Measurements from ENCODE around the gene AP5B1.
A peak's percentile ranks its signal among the peaks of the same experiment; 100 is the strongest.
"Not testable (repeated sequence)": the region's sequence is repeated elsewhere in the genome, so short reads cannot be mapped to it uniquely, and the experiment has no call there.

Gene AP5B1

DNA sequence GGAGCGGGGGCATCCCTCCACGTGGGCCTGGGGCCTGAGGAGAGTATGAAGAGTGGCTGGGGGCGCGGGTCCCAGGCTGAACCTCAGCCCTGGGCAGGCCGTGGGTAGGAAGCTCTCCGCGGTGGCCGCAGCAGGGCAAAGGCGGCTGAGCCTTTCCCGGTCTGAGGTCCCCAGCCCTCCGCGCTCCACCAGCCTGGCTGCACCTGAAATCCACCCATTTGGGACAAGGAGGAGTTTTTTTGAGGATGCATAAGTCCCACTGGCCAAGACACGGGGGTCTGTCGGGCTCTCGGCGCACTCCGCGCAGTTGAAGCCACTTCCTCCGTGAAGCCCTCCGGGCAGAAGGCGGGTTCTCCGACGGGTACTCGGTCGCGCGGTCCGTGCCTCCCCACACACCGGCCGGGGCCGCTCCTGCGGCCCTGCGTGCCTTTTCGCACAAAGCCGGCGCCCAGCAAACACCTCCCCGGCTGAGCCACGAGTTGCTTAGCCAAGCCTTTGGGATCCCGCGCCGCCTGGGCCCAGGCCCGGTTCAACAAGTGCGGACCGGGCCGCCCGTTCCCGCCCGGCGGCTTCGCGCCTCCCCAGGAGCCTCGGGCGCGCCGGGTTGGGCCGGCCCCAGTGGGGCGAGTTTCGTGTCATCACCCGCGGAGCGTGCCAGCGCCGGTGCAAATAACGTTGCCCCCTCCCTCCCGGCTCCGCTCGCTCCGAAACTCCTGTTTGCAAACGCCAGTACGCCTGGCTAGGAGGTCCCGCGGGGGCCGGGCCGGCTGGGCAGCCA is 5.4 kb upstream of the AP5B1 start:
- no peak for DNase-seq (ENCODE audit: low spot score)

DNA sequence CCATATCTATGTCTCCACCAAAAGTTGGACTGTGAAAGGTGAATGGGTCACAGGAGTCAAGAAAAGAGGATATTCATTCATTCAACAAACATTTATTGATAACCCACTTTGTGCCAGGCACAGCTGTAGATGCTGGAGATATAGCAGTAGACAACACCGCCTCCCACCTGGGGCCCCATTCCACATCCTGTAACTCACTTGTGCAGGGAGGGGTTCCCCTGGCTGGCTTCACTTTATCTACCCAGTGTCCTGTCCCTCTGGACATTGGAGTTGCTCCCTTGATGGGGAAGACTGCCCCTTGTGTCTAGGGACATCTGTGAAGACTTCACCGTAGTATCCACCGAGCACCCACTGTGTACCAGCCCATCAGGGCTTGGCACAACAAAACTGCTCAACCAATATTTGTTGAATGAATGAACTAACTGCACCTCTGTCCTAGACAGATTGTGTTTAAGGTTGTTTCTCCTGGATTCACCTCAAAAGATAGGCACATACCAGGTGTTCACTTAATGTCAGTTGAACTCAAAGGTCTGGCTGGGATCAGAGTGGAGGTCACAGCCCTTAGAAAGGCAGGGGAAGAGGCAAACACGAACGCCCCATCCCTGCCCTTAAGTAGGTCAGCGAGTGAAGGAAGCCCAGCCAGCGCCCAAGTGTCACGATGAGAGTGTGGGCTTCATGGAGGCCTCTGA is 4.7 kb upstream of the AP5B1 start:
- no peak for DNase-seq (ENCODE audit: low spot score)

DNA sequence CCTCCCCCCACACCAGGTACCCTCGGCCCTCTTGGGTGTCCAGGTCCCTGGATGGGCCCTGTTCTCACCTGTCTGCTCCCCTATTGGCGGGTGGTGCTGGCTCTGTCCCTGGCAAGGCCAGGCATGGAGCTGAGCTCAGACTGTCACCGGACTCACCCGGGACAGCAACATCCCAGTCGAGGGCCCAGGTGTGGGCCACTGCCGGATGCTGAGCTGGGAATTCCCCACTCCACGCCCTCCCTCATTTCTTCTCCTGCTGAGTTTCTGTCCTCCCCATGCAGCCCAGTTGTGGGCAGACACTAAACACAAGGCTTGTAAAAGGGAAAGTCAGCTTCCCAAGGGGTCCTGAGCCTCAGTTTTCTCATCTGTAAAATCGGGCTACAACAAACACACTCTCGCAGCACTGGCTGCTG is 2.0 kb upstream of the AP5B1 start:
- DNase-seq (ENCODE audit: low spot score), result no peak

DNA sequence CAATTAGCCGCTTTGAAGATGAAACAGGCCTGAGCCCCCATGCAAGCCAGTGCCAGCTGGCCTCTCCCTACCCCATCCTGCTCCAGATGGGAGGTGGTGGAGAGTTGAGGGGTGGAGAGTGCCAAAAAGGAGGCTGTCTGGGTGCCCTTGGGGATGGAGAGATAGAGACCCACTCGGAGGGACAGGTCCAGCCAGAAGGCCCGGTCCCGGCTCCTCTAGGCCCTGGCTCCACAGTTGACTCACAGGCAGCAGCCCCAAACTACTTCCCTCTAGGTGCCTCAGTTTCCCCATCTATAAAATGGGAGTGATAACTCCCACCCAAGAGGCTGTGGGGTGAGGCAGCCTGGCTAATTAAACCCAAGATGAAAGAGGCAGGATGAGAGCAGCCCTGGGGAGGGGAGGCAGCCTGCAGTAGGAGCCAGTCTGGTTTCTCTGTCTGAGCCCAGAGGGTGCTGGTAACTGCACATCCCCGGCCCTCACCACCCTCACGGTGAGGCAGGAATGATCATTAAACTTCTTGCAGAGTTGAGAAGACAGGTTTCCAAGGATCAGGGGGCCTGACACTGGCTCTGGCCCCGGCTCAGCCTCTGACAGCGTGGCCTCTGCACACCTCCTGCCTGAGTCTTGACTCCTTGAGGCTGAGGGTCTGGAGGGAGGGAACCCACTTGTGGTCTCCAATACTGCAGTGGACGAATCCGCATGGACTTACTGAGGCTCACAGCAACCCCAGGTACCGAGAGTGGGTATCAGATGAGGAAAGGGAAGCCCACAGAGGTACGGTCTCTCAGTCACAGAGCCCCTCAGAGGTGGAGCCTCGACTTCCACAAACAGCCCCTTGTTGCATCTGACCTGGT is 1.4 kb upstream of the AP5B1 start:
- no peak for DNase-seq (ENCODE audit: low spot score)

DNA sequence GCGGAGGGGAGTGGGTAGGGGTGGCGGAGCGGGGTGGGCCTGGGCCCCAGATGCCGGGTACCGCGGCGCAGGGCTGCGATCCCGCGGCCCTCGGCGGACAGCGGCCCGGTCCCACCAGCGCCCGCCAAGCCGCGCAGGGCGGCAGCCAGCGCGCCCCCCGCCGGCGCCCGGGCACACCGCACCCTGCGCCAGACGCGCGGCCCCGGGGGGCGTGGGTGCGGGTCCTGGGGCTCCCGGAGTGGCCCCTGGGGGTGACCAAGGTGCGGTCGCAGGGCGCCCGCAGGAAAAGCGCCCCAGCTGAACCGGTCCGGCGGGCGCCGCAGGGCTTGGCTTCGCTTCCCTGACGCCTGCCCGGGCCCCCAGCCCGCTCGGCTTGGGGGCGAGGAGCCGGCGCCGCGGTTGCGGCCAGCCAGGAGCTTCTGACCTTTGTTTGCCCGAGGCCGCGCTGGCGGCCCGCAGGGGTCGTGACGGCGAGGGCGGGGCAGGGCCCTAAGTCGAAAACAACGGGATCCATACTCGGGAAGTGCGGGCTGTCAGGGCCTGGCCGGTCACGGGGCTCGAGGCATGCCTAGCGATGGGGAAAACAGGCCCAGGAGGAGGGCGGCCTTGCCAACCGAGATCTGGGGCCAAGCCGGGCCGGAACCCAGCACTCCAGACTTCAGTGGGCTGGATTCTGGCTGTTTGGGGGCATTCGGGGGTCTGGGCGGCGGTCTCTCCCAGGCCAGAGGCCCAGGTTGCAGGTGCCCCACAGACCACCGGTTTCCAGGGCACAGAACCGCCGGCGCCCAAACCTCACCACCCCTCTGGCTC is 581 bp upstream of the AP5B1 start:
- DNase-seq (ENCODE audit: low spot score), result no peak

DNA sequence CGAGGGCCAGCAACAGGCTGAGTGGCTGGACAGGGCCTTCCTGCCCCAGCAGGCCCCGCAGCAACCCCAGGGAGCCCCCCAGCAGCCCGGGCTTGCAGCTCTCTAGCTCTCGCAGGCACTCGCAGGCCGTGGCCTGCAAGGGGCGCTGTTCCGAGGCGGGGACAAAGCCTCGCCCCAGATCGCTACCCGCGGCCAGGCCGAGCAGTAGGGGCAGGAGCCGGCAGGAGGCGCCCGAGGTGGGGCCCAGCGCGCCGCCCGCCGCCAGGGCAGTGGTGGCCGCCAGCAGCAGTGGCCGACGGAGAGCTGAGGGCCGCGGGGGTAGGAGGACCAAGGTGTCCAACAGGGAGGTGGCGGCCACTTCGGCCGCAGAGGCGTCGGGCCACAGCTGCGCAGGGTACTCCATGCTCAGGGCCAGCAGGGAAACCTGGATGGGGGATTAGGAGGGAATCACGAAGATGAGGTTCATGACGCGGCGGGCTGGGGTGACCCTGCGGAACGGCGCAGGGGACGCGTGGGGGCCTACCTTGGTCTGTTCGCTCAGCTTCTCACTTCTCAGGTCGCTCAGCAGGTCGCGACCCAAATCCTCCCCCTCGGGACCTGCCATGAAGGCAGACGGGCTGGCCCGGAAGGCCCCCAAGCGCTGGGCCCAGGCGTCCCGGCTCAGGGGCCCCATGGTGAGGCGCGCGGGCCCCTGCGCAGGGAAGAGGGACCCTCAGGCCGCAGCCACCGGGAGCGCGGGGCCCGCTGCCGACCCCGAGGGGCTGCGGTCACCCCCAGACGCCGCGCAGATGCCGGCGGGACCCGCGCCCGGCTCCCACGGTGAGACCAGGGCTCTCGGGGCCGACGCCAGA is 632 bp downstream of the AP5B1 start:
- DNase-seq (ENCODE audit: low spot score), result peak; percentile 70

DNA sequence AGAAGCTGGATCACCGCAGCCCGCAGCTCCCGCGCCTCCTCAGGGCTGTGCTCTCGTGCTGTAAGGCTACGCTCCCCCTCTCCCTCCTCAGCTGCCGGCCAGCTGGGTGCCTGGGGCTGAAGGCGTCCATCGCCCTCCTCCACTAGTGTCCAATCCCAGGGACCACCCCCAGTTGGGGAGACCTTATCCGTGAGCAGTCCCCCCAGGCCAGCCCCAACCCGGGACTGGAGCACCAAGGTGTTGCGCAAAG is 1.2 kb downstream of the AP5B1 start:
- DNase-seq (ENCODE audit: low spot score), result no peak

DNA sequence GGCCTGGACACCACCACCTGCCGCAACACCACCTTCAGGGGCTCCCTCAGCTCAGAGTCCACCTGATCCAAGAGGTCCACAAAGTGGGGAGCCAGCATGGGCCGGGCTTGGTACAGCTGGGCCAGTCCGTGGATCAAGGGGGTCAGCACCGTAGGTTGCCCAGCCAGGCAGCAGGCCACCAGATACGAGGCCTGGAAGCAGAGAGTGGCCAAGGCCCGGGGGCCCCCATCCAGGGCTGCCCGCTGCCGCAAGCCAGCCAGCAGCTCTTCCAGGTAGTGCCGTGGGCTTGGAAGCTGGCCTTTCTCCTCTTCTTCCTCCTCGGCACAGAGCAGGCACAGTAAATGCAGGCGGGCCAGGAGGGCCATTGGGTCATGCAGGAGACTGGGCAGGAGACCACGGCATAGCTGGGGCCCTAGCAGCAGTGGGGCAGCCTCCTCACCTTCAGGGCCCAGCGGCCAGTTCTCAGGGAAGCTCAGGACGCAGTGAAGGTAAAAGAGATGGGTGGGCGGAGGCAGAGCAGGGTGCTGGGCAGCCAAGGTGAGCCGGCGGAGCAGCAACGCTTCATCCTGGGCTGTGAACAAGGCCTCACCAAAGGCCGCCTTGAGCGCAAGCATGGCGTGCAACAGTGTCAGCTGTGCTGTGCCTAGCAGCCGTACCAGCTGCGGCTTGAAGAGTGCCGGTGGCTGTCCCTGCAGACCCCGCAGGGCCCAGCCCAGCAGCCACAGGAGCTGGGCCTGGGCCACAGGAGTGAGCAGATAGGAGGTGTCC is 1.7 kb downstream of the AP5B1 start:
- no peak for DNase-seq (ENCODE audit: low spot score)

DNA sequence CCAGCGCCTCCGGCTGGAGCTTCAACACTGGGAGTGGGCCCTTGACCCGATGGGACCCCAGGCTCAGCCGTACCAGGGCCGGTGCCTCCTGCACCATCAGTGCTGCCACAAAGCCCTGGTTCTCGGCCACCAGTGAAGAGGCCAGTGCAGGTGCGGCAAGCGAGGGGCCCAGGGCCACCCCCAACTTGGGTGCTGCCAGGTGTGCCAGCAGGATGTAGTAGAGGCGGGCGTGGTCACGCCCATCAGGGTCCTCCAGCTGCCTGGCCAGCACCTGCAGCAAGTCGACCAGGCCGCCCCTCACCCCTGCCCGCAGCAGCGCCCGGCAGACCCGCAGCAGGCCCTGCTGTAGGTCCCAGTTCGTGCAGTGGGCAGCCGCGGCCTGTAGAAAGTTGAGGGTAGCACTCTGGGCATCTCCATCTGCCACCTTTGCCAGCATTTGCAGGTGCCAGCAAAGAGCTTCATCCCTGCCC is 2.3 kb downstream of the AP5B1 start:
- DNase-seq (ENCODE audit: low spot score), result no peak

DNA sequence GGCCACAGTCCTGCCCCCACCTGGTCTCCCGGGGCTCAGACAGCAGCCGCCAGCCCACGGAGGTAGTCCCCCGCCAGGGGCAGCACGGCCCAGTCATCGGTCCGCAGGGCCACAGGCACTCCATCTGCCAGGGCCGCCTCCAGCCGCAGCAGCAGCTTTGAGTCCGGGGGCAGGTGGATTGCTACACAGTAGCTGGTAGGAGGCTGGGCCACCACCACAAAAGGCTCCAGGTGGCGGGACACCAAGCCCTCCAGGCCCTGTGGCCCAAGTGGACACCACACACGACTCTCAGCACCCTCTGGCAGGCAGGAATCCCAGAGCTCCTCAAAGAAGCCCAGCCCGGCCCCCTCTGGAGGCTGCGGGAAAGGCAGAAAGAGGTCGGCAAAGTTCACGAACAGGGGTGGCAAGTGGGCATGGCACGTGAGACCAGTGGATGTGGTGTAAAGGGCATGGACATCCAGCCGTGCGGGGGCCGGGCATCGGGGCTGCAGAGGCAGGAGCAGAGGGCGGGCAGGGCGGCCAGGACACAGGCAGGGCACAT is 2.9 kb downstream of the AP5B1 start:
- DNase-seq (ENCODE audit: low spot score), result no peak

DNA sequence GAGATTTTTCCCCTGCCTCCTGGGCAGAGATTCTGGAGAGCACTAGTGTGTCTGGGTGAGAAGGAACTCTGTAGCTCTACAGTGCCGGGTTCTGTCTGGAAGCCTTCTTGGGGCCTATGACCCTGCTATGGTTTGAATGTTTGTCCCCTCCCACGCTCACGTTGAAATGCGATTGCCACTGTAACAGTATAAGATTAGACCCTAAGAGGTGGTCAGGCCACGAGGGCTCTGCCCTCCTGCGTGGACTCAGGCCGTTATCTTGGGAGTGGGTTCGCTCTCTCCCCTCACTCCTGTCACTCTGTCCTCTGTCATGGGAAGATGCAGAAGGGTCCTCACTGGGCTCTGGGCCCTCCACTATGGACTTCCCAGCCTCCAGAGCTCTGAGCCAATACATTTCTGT is 3.5 kb downstream of the AP5B1 start:
- no peak for DNase-seq (ENCODE audit: low spot score)

DNA sequence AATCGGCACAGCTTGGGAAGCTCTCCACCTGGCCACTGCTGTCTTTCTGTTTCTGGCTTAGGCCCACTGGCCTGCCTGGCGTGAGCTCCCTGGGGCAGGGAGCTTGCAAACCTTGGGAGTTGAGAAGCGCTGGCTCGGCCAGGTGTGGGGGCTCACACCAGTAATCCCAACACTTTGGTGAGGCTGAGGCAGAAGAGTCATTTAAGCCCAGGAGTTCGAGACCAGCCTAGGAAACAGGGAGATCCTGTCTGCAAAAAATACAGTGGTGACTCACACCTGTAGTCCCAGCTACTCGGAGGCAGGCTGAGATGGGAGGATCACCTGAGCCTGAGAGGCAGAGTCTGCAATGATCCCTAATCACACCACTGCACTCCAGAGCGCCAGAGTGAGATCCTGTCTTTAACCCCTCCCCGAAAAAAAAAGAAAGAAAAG is 4.0 kb downstream of the AP5B1 start:
- DNase-seq (ENCODE audit: low spot score), result no peak

DNA sequence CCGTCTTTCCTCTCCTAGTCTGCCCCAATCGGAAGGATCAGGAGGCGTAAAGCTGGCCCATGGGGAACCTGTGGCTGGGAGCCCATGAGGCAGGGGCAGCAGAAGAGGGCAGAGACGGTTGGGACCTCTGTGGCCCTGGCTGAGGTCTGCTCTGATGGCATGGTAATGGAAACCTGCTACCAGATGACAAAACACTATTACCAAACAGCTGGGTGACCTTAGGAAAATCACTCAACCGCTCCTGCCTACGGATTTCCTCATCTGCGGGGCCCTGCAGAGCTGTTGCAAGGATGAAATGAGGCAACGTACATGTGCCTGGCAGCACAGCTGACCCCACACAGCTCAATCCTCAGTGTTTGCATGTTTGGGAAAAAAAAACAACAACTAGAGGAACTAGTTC is 4.6 kb downstream of the AP5B1 start:
- no peak for DNase-seq (ENCODE audit: low spot score)

DNA sequence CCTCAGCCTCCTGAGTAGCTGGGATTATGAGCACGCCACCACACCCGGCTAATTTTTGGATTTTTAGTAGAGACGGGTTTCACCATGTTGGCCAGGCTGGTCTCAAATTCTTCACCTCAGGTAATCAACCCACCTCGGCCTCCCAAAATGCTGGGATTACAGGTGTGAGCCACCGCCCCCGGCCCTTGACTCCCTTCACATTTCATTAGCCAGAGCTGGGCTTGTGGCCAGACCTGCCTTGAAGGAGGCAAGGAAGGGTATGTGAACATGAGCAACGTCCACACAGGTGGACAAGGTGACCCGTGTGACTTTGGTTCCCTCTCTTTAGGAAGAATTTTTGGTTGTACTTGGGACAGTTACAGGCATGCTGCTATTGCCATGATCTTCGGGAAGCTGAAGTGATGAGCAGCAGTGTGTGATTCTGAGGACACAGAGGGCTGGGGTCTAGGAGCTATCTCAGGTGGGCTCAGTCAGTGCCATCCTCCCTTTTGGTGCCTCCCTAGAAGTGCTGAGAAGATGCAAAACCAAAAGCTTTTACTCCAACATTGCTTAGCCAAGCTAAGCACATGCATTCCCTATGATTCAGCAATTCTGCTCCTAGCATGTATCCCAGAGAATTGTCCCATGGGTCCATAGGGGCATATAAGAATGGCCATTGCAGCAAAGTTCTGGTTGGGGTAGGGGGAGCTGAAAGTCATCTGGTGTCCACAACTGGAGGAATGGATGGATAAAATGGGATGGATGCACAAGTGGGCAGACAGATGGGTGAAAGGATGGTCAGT is 6.1 kb downstream of the AP5B1 start:
- no peak for DNase-seq (ENCODE audit: low spot score)

DNA sequence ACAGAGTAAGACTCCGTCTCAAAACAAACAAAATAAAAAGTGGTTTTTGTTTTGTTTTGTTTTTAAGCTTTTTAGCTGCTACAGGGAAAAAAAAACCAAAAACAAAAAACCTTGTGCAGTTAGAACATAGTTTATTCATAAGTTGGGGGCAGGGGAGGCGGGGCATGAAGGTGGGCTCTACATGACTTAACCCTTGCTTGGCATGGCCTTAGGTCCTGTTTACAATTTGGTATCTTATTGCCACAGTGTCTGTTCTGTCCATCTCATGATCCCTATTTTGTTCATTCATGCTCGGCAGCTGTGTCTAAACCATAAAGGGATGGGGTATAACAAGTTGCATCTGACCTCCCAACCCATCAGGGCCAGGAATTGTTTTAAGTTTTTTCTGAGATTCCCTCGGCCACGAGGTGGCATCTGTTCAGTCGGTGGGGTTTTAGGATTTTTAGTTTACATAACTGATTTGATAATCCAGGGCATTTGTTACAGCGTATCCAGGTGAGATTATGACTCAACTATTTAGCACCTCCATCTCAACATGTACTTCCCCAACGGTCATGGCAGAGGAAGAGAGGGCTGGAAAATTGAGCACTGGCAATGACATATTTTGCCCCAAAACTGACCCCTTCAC is 6.9 kb downstream of the AP5B1 start:
- no peak for DNase-seq (ENCODE audit: low spot score)

DNA sequence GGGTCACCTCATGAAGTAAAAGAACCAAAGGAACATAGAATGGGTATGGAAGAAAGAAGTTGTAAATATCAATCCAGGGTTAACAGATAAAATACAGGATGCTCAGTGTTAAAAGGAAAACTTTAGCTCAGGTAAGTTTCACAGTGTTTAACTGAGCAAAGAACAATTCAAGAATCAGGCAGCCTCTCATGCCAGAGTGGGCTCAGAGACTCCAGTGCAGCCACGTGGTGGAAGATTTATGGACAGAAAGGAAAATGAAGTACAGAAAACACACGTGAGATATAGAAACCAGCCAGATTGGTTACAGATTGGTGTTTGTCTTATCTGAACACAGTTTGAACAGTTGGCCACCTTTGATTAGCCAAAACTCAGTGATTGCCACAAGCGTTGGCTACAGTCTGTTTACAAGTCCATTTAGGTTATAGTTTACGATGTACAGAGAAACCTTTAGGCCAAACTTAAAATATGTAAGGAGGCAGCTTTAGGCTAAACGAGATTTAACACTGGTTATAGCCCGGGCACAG is 9.1 kb downstream of the AP5B1 start:
- no peak for DNase-seq (ENCODE audit: low spot score)

DNA sequence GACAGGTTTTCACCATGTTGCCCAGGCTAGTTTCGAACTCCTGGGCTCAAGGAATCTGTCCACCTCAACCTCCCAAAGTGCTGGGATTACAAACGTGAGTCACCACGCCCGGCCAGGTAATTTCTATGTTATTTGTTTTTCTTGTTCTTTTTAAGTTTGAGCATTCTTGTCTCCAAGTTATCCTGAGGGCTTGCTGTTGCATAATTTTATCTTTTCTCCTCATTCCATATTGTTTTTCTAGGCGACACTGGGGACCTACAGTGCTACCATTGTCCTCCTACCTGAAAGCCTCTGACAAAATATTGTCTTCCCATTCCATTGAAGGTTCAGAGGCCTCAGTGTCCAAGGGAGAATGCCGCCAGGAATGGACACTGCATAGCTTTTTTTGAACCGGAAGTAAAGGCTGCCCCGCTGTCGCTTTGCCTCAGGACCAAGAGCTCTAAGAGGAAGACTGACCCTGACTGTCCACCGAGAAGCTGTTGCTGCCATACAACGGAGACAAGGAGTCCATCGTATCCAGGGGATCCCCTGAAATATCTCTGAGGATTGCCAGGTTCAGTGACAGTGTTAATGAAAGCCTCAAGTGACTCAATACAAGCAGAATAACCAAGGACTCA is 9.7 kb downstream of the AP5B1 start:
- no peak for DNase-seq (ENCODE audit: low spot score)

DNA sequence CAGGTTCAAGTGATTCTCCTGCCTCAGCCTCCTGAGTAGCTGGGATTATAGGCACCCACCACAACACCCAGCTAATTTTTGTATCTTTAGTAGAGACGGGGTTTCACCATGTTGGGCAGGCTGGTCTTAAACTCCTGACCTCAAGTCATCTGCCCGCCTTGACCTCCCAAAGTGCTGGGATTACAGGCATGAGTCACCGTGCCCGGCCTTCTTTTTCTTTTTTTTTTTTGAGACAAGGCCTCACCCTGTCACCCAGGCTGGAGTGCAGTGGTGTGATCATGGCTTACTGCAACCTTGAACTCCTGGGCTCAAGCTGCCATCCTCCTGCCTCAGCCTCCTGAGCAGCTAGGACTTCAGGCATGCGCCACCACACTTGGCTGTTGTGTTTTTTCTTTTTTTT is 13.0 kb downstream of the AP5B1 start:
- not testable (repeated sequence) for DNase-seq (ENCODE audit: low spot score)
